Smooth muscle cell (in vitro differentiated cells): ENCODE measurements around the gene KIF13A. TPM values are rescaled to one million over a fixed set of nuclear protein-coding genes. Genes with fewer than 3 reads are reported as not detected.

Experiments used
- DNase-seq: peaks from one replicate; lab custom pipeline; 2025; ENCODE audit not compliant: unreplicated experiment; lab: John Stamatoyannopoulos, UW
- H2AFZ ChIP-seq: fragments of 200-600 bp; sonication (generic); 2 replicates; pipeline ENCODE4 v1.6.0; 2016; ENCODE audit warnings: antibody characterized with exemption, low read depth, mild to moderate bottlenecking
- H3F3A ChIP-seq: fragments of 200-600 bp; sonication (generic); 2 replicates; pipeline ENCODE4 v1.6.0; 2017; ENCODE audit warnings: antibody characterized with exemption, low read depth
- H3K27ac ChIP-seq: fragments of 200-600 bp; sonication (generic); 2 replicates; pipeline ENCODE4 v1.5.1; 2016; ENCODE audit warnings: low read depth, mild to moderate bottlenecking
- H3K27me3 ChIP-seq: fragments of 200-600 bp; sonication (generic); 2 replicates; pipeline ENCODE4 v1.6.1; 2016; ENCODE audit warnings: low read depth, mild to moderate bottlenecking
- H3K36me3 ChIP-seq: fragments of 200-600 bp; sonication (generic); 2 replicates; pipeline ENCODE4 v1.5.1; 2016; ENCODE audit warnings: low read depth
- H3K4me1 ChIP-seq: fragments of 200-600 bp; sonication (generic); 2 replicates; pipeline ENCODE4 v1.5.1; 2016; ENCODE audit warnings: low read depth
- H3K4me2 ChIP-seq: fragments of 200-600 bp; sonication (generic); 2 replicates; pipeline ENCODE4 v1.6.0; 2016; ENCODE audit warnings: mild to moderate bottlenecking
- H3K4me3 ChIP-seq: fragments of 200-600 bp; sonication (generic); 2 replicates; pipeline ENCODE4 v1.5.1; 2016; ENCODE audit warnings: mild to moderate bottlenecking
- H3K79me2 ChIP-seq: fragments of 200-600 bp; sonication (generic); 2 replicates; pipeline ENCODE4 v1.6.0; 2016; ENCODE audit warnings: low read depth, mild to moderate bottlenecking
- H3K9ac ChIP-seq: fragments of 200-600 bp; sonication (generic); 2 replicates; pipeline ENCODE4 v1.6.0; 2016; ENCODE audit warnings: low read depth
- H3K9me3 ChIP-seq: fragments of 200-600 bp; sonication (generic); replicated peaks from 2 replicates; pipeline ENCODE4 v1.5.1; 2016; ENCODE audit warnings: low read depth
- H4K20me1 ChIP-seq: fragments of 200-600 bp; sonication (generic); 2 replicates; pipeline ENCODE4 v1.6.0; 2016; ENCODE audit warnings: low read depth
- WGBS: methylation state at CpG from one replicate; pipeline ENCODE4 v1.1.7; 2016; ENCODE audit warnings: low lambda C conversion rate; 5-methylcytosine and 5-hydroxymethylcytosine counted together
- polyA plus RNA-seq: library from polyadenylated mRNA; unstranded; fragments of >200 nt; fragmentation: Nextera tagmentation; extraction: Ambion mirVana; gene quantifications from 2 replicates; pipeline ENCODE4 v1.2.1, GENCODE V29; 2016
- total RNA-seq: library from RNA; depleted of rRNA; stranded (reverse); fragments of >200 nt; gene quantifications from 2 replicates; pipeline ENCODE4 v1.2.3, GENCODE V29; 2014
- TF ChIP-seq, protein P1 (sequence below): fragments of 200-600 bp; sonication (generic); IDR thresholded peaks from 2 replicates; pipeline ENCODE4 v1.5.1; 2017; ENCODE audit warnings: borderline replicate concordance, mild to moderate bottlenecking, antibody characterized with exemption; ENCODE audit not compliant: insufficient read depth, poor library complexity, severe bottlenecking

KIF13A gene
- total and polyA plus RNA-seq, 2 experiments from 2014 or later = 10.4 to 28.4 TPM

DNA sequence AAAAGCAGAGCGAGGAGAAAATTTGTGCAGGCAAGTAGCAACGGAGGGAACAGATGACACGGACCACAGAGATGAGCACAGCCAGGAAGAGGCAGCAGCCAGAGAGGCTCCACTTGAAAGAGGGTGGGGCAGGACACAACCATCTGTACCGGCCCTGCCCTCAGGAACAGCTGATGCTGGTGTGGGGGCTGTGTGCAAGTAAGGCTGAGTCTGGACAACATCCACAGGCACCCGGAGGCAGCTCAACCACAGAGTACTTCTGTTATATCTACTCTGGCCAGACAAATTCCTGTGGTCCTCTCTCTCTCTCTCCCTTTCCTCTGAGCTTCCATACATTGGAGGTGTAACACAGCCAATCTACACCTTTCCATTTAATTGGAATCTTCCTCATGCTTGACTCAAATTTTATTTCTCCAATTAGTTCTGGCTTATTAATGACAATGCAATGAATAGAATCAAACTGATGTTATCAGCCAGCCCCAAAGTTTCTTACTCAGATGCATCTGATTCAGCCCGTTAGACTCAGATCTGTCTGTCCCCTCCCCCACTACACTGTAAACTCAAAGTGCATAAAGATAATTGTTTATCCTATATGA lies 24.9 kb downstream of the KIF13A start:
- H3K36me3 ChIP-seq = no peaks in the 10 kb centered on the region
- H3K4me1 ChIP-seq = no peaks in the 10 kb centered on the region
- H3K4me3 ChIP-seq = no peak overlapping the region
- TF ChIP-seq, protein P1, sequence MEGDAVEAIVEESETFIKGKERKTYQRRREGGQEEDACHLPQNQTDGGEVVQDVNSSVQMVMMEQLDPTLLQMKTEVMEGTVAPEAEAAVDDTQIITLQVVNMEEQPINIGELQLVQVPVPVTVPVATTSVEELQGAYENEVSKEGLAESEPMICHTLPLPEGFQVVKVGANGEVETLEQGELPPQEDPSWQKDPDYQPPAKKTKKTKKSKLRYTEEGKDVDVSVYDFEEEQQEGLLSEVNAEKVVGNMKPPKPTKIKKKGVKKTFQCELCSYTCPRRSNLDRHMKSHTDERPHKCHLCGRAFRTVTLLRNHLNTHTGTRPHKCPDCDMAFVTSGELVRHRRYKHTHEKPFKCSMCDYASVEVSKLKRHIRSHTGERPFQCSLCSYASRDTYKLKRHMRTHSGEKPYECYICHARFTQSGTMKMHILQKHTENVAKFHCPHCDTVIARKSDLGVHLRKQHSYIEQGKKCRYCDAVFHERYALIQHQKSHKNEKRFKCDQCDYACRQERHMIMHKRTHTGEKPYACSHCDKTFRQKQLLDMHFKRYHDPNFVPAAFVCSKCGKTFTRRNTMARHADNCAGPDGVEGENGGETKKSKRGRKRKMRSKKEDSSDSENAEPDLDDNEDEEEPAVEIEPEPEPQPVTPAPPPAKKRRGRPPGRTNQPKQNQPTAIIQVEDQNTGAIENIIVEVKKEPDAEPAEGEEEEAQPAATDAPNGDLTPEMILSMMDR = no peak
- peaks cover 67% of the 10 kb centered on the region for H4K20me1 ChIP-seq
- H3F3A ChIP-seq = peaks cover 33% of the 10 kb centered on the region
- no peak overlapping the region for H2AFZ ChIP-seq
- H3K27ac ChIP-seq = peak overlapping the region; percentile 64
- DNase-seq = peak; percentile 46
- no peaks in the 10 kb centered on the region for H3K9me3 ChIP-seq
- H3K9ac ChIP-seq = no peak overlapping the region
- H3K4me2 ChIP-seq = peak overlapping the region; percentile 71
- peaks cover 38% of the 10 kb centered on the region for H3K79me2 ChIP-seq
- no peaks in the 10 kb centered on the region for H3K27me3 ChIP-seq
- 3% methylated on average over 6 of the region's 6 CpGs for WGBS

DNA sequence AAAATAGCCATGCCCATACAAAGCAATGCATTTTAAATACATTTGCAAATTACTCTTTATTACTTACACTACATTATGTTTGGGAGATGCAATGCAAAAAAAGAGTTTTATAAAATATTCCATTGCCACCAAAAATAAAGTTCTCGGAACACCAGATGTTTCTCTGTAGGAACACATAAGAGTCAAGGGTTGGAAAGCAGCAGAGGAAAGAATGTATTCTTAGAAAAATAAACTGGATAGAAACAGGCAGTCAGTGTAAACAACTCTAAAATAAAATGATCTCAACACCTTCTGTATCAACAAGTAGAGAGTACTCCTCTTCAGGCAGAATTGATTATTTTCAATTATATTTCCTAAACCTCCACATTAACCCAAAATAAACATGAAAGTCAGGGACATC lies 28.1 kb downstream of the KIF13A start:
- Histone ChIP-seq H3F3A (peaks cover 21% of the 10 kb centered on the region), H3K4me1 (no peaks in the 10 kb centered on the region), H3K79me2 (peaks cover 64% of the 10 kb centered on the region), H3K9ac (no peak overlapping the region), H3K9me3 (no peaks in the 10 kb centered on the region), H3K27me3 (no peaks in the 10 kb centered on the region), H3K4me3 (no peak overlapping the region), H3K4me2 (no peak overlapping the region), H2AFZ (no peak overlapping the region), H3K27ac (no peak overlapping the region), H3K36me3 (no peaks in the 10 kb centered on the region), H4K20me1 (peaks cover 62% of the 10 kb centered on the region)
- DNase-seq = no peak
- TF ChIP-seq, protein P1 = no peak
- 94% methylated on average over 1 of the region's 1 CpG for WGBS

DNA sequence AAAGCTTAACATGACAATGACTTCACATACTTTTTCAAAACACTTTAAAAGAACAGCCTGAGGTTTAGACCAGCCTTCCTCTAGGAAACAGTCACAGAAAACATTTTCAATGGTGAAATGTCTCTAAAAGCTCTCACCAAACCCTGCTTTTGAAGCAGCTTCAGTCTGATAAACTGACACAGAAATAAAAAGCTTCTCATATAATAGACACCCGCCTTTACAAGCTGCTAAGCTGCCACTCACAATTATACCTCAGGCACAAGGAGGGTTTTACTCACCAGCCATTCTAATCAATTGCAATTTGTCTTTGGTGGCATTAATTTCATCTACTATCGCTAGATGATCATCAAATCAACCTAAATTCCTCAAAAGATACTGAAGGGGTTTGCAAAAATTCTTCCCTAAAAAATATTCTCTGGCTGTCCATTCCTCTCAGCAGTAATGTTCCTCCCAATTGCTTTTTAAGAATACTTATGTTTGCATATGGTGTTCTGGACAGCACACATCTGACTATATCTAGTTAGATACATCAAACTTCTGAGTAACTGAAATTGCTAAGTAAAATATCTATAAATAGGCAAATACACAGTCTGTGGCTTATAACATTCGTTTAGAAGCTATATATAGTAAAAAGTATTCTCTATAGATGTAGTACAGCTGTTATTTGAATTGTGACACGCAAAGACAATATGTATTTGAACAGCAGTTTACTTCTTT lies 29.4 kb downstream of the KIF13A start:
- Histone ChIP-seq H3K4me1 (no peaks in the 10 kb centered on the region), H3K36me3 (no peaks in the 10 kb centered on the region), H3F3A (peaks cover 17% of the 10 kb centered on the region), H3K27ac (peak overlapping the region; percentile 39), H3K9me3 (no peaks in the 10 kb centered on the region), H4K20me1 (peaks cover 63% of the 10 kb centered on the region), H3K4me2 (peak overlapping the region; percentile 33), H3K27me3 (no peaks in the 10 kb centered on the region), H3K79me2 (peaks cover 56% of the 10 kb centered on the region), H3K4me3 (no peak overlapping the region), H3K9ac (no peak overlapping the region), H2AFZ (no peak overlapping the region)
- WGBS = 74% methylated on average over 4 of the region's 4 CpGs
- DNase-seq = no peak
- TF ChIP-seq, protein P1 = no peak

DNA sequence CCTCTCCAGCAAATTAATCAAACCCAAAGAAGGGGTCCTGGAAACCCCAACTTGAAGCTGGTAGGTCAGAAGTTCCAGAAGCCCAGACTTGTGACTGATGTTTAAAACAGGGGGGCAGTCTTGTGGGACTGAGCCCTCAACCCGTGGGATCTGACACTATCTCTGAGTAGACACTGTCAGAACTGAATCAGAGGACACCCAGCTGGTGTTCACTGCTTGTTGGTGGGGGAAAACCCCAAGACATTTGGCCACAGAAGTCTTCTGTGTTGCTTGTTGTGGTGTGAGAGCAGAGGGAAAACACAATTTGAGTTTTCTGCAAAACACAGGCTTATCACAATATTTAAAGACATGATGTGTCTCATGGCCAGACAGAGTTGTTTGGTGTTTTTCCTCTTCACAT lies 29.9 kb downstream of the KIF13A start:
- Histone ChIP-seq H3K27me3 (no peaks in the 10 kb centered on the region), H3K9ac (no peak overlapping the region), H4K20me1 (peaks cover 57% of the 10 kb centered on the region), H3K36me3 (no peaks in the 10 kb centered on the region), H3K9me3 (no peaks in the 10 kb centered on the region), H3K4me2 (peak overlapping the region; percentile 33), H3F3A (peaks cover 11% of the 10 kb centered on the region), H3K27ac (peak overlapping the region; percentile 39), H3K4me1 (no peaks in the 10 kb centered on the region), H2AFZ (no peak overlapping the region), H3K79me2 (peaks cover 56% of the 10 kb centered on the region), H3K4me3 (no peak overlapping the region)
- no peak for DNase-seq
- TF ChIP-seq, protein P1 = no peak
- 0% methylated on average over 1 of the region's 1 CpG for WGBS
